DMS79 treated with DMSO at 0.1 percent for 48 hours (cell line): ENCODE results near the gene ASPSCR1.

Experiments used
- DNase-seq: peaks from one replicate; lab custom pipeline; 2025; lab: John Stamatoyannopoulos, UW

ASPSCR1 gene

DNA sequence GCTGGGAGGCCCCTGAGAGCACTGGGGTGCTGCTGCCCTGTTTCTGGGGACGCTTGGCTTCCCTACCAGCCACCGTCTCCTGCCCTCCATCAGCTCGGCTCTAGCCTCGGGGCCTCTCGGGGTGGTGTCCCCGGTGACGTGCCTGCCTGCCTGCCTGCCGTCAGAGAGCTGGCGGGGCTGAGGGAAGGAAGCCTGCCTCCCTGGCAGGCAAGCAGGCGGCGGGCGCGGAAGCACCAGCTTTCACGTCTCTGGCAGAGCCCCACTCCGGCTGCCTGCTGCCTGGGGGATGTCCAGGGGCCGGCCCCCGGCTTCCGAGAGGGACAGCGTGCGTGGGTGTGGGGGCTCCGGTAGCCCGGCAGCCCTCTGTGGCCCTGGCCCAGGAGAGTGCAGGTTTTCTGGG, 35.9 kb downstream of the ASPSCR1 start:
- DNase-seq = no peak

DNA sequence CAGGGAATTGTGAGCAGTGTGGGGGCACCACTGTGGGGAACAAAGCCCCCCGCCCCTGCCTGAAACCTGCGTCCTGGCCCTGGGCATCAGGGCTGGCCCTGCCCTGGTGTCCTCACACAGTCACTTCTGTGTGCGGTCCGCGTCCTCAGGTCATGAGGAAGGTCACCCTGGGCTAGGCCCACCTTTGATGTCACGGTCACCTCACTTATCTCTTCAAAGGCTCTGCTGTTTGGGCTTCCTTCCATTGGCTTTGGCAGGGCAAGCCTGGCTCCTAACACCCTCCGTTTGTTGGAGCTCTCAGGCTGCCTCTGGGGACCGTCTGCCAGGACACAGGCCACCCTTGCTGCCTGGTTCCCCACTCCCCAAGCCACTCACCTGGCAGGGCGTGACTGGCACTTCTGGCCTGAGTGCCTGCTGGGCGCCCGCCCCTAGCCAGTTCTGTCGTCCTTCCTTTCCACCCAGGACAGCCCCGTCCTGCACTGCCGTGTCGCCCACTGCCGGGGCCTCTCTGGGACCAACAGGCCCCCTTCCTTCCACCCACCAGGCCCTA, 36.4 kb downstream of the ASPSCR1 start:
- no peak for DNase-seq

DNA sequence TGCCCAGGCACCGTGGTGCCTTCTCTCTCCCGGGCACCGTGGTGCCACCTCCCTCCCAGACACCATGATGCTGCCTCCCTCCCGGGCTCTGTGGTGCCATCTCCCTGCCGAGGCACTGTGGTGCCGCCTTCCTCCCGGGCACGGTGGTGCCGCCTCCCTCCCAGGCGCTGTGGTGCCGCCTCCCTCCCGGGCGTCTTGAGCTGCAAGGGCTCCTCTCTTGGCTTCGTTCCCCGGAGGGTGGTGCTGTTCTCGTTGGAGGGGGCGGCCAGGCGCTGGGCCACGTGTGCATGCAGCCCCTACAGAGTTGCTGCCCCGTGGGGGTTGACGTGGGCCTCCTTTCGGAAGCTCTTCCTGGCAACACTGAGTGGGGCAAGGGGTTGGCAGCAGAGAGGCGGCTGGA, 37.0 kb downstream of the ASPSCR1 start:
- DNase-seq = no peak

DNA sequence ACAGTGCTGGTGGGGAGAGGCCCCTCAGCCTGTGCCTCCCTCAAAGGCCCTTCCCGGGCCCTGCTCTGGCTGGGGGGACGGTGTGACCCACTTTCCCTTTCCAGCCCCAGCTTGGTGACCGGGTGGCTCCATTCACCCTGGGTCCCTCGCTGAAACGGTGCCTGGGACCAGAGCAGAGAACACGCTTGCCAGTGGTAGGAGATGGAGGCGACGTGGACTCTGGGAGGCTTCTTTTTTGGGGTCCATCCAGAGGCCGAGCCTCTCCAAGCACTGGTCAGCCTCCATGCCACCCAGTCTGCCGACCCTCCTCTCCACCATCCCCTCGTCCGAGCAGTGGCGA, 37.5 kb downstream of the ASPSCR1 start:
- DNase-seq = no peak

DNA sequence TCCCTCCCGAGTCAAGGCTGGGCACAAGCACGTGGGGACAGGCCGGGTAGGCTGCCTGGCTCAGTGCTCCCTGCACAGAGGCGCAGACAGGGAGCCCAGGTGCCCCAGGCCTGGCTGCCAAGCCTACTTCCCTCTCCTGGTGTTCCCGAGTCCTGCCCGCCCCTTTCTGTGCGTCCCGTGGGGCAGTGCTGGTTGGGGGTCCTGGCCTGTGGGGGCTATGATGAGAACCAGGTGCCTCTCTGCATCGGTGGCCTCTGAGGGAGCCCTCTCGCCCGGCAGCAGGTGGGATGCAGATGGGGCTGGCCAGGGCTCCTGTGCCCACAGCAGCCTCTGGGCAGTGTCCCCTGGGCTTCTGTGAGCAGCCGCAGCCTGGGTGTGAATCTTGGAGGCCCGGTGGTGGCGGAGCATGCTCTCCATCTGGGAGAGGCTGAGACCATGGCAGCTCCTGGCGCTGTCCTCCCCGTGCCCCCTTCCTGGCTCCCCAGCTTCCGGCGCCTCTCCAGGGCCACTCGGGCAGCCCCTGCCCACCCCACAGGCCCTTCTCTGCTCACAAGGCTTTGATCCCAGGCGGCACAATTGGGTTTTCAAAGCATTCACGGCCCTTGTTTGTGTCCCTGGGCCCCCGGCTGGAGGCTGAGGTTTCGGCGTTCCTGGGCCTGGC, 38.0 kb downstream of the ASPSCR1 start:
- no peak for DNase-seq

DNA sequence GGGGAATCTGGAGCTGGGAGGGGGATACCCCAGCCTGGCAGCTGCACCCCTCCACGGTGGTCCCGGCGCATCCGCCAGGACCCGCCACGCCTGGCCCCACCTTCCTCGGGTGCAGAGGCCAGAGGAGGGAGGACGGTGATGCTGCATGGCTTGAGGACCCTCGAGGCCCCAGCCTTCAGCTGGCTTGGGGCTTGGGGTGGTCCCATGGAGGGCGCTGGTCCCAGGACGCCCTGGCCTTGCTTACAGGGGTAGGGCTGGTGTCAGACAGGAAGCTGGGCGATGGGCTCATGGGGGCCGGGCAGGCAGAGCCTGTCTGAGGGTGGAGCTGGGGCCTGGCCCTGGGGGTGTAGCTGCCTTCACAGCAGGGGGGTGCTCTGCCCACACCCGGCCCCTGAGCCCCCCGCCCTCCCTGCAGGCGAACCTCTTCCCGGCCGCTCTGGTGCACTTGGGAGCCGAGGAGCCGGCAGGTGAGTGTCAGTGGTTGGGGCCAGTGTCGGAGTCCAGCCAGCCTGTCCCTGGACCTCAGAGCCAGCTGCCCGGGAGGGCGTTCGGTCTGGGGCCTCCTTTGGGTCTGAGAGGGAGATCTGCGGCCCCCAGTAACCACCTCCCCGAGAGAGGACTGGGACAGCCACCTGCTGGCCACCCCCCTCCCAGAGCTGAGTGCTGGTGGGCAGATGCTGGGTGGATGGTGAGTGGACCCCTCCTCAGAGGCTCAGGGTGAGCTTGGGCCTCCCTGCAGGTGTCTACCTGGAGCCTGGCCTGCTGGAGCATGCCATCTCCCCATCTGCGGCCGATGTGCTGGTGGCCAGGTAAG, 38.8 kb downstream of the ASPSCR1 start:
- no peak for DNase-seq

DNA sequence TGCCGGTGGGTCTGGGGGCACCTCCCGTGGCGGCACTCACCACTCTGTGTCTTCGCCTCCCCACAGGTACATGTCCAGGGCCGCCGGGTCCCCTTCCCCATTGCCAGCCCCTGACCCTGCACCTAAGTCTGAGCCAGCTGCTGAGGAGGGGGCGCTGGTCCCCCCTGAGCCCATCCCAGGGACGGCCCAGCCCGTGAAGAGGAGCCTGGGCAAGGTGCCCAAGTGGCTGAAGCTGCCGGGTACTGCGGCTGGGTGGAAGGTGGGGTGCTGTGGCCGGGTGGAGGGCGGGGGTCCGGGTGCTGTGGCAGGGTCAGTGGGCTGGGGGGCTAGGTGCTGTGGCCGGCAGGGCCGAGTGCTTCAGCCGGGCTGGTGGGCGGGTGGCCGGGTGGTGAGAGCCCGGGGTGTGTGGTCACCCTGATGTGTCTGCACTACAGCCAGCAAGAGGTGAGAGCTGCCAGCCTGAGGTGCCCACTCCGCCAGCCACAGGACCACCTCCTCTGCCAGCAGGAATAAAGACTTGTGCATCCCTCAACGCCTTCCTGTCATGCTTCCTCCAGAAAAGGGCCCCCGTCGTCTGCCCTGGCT, 39.5 kb downstream of the ASPSCR1 start:
- DNase-seq = no peak

DNA sequence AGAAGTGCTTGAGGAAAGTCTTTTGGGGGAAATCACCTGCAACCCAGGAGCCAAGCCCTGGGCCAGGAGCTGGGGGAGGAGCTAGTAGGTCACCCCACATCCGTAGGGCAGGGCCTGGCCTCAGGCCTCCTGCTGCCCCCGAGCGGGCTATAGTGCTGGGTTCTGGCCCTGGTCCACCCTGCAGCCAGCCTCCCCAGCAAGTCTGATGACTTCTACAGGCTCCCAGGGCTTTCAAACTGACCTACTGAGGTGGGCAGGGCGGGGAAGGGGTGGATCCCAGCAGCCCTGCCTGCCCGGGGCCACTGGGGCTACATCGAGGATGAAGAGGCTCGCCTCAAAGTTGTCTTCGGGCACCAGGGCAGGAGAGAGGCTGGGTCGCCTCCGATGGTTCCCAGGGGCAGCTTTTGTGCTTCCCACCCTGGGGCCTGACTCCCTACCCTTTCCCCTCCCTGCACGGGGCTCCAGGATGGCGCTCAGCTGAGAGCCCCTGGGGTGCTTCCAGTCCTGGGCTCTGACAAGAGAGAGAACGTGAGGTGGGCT, 40.3 kb downstream of the ASPSCR1 start:
- no peak for DNase-seq

DNA sequence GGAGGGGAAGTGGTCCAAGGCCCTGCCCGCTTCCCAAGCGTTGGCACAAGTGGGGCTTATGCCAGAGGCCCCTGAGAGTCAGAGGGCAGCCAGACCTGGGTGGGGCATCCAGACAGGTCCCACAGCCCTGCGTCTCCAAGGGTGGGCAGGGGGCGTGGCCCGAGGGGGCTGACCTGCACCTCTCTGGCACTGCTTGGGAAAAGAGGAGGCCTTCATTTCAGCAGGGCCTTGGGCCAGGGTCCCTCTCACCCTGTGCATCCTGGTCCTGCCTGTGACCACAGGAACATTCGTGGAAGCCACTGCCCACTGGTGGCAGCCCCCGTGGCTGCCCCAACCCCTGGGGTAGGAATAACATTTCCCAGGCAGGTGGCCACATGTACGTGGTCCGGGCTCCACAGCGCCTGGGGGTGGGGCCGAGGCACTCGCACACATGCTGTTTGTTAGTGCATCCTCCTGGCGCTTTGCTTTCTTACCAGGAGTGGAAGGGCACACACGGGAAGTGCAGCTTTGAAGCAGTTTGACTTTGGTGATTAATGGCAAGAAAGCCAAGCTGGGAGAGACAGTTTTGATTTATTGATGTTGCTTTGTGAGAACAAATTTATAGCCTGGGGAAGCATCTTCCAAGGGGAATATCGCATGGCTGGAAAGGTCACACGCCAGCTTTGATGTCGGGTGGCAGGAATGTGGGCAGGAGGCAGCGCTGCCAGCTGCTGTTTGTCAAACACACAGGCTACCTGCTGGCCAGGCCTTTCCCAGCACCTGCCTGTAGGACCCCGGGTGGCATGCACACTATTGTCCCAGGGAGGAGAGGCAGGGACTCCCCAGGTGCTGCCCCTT, 40.9 kb downstream of the ASPSCR1 start:
- no peak for DNase-seq

DNA sequence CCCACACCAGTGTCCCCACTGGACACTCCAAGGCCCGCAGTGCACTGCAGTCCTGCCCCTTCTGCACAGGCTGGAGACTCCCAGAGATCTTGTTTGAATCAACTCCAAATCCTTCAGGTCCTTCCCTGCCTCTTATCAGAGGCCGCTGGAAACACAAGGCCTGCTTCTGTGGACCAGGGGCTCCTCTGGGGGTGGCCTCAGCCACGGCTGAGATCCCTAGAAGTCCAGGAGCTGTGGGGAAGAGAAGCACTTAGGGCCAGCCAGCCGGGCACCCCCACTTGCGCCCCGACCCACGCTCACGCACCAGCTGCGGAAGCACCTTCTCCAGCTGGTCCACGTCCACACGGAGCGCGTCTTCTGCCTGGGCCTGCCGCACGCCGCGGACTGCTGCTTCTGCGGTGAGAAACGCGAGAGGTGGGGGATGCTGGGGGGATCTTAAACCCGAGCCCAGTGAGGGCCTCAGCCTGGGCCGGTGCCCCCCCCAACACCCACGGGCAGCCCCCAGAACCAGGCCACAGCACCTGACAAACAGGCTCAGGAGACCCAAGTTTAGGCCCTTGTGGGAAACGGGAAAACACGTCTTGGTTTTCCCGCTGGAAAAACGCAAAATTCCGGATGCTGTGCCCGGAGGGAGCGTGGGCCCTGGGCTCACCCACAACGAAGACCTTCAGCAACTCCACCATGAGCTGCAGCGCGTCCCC, 41.7 kb downstream of the ASPSCR1 start:
- no peak for DNase-seq

DNA sequence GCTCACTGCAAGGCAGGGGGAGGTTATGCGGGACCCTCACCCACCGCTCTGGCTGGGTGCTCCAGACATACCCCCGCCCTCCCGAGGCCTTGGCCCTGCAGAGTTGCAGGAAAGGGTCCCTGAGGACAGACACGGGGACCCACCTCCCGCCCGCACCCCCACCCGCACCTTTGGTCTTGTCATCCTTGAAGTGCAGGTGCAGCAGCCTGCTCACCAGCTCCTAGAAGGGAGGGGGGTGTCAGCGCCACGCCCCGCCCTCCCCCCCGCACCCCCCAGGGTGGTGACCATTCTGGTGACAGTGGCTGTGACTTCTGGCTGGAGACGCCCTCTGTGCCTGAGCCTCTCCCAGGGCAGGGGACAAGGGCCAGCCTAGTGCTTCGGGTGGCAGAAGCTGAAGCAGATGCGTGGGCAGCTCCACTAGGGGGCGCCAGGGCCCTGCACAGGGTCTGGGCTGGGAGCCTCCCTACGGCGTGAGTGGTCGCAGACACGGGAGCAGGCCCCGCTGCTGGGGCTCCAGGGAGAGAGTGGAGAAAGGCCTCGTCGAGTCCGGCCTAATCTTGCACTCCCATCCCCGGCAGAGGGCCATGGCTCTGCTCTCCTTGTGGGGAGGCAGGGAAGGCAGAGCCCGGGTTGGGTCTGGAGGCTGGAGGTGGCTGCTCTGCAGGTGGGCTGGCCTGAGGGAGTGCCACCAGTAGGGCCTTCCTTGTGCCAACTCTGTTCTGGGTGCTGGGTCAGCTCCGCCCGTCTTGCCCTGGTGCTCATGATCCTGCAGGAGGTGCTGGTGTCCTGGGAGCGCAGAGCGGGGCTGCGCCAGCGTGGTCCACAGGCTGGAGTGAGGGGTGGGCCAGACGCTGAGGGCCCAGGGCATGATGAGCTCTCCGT, 42.5 kb downstream of the ASPSCR1 start:
- DNase-seq = no peak

DNA sequence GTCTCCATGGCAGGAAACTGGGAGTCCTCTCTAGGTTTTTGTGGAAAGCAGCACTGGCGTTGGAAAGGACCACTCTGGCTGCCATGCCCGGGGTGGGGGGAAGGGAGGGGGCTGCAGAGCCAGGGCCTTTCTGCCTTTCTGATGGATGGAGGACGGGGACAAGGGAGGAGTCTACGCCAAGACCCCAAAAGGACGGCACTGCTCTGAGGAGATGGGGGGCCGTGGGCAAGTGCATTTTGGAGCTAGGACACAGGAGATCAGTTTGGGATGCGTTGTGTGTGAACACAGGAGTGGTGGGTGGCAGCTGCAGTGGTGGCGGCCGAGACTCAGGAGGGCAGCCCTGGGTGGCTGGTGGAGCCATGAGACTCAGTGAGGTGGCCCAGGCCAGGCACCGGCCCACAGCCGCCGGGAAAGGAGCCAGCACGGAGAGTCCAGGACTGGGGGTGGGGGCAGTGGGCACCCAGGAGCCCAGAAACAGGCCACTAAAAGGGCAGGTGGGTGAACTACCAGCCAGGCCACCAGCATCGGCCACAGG, 43.2 kb downstream of the ASPSCR1 start:
- no peak for DNase-seq

DNA sequence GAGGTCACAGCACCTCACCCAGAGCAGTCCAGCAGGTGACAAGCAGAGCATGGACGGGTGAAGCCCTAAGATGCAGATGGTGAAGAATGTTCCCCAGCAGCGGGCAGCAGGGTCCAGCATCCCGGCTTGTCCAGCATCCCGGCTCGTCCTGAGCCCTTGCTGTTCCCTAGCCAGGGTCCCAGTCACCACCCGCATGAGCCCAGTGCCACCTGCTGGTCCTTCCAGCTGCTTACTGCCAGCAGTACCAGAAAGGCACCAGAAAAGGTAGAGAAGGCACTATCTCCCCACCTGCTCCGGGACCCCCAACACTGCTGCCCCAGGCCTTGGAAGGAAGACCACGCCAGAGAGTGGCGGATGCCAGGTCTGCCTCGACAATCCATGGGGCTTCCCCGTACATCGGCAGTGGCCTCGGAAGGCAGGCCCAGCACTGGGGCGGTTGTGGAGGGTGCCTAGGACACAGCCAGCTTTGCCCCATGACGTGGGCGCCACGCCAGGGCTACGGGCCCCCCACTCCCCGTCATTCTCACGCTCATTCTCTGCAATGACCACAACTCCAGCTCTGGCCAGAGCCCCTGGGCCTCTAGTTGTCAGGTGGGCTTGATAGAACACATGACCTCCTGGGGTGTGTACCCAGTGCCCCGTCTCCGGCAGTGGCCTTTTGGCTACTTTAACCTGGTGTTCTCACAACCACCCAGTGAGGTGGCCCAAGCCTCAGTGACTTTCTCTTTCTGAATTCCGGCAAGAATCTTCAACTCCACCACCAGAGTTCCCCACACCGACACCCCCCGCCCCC, 43.9 kb downstream of the ASPSCR1 start:
- DNase-seq = no peak

DNA sequence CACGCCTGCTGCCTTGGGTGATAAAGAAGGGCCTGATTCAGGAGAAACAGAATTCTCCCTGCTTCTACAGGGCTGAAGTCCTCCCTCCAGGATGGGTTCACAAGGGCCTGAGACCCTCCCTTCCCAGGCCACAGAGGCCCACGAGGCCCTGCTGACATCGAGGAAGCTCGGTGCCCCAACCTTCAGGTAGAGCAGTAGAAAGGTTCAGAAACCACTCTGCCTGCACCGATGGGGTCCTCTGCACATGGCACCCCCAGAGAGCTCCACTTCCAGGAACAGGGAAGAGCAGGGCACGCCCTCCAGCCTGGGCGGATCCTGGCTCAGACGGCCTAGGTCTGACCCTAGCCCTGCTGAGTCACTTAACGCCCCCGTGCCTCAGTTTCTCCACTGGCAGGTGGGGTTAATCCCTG, 44.5 kb downstream of the ASPSCR1 start:
- DNase-seq = no peak

DNA sequence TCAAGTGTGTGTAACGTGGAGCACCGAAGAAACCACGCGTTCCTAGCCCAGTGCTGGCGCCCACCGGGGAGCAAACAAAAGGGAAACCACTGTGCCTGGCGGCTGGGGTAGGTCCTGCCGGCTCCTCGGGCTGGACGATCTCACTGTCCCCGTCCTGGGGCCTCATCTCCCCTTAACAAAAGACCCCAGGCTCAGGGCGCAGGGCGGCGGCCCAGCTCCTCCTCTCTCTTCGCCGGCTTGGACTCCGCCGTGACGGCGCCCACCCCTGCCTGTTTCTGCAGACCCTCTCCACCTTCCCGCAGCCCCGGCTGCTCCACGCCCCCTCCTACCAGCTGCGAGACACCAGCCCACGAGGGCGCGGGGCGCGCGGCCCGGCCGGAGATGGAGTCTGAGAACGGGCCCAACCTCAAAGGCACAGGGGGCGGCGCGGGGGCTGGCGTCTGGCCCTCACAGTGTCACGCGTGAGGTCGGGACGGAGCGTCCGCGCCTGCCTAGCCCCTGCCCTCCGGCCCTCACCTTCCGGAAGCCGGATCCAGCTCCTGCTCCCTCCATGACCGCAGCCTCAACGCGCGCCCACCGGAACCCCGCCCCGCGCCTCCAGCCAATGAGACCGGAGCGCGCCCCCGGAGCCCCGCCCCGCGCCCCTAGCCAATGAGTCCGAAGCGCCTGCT, 45.0 kb downstream of the ASPSCR1 start, which contains the start of gene CENPX:
Gene CENPX, minus strand, starts transcription at position 569 of the 671 bp plus-strand sequence. Its CDS starts 17 bp downstream, at position 552.
- DNase-seq = no peak

DNA sequence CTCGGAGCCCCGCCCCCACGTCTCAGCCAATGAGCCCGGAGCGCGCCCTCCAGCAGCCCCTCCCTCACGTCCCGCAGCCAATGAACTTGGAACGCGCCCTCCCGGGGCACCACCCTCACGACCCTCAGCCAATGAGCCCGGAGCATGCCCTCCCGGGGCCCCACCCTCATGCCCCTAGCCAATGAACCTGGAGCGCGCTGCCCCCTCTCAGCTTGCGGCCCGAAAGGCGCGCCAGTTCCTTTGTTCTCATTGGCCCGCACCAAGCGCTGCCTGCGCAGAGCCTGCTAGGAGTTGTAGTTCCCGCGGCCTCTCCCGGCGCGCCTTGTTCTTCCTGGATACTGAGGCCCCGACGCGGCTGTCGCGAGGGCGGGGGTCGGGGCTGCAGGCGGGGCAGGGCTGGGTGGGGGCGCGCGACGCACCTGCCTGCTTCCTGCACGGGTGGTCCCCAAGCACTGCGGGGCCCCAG, 45.6 kb downstream of the ASPSCR1 start, which contains the start of gene LRRC45:
Gene LRRC45, plus strand, starts transcription at position 325 of the 466 bp plus-strand sequence. CDS start 339 bp downstream, outside the sequence.
- DNase-seq = peak; percentile 85

DNA sequence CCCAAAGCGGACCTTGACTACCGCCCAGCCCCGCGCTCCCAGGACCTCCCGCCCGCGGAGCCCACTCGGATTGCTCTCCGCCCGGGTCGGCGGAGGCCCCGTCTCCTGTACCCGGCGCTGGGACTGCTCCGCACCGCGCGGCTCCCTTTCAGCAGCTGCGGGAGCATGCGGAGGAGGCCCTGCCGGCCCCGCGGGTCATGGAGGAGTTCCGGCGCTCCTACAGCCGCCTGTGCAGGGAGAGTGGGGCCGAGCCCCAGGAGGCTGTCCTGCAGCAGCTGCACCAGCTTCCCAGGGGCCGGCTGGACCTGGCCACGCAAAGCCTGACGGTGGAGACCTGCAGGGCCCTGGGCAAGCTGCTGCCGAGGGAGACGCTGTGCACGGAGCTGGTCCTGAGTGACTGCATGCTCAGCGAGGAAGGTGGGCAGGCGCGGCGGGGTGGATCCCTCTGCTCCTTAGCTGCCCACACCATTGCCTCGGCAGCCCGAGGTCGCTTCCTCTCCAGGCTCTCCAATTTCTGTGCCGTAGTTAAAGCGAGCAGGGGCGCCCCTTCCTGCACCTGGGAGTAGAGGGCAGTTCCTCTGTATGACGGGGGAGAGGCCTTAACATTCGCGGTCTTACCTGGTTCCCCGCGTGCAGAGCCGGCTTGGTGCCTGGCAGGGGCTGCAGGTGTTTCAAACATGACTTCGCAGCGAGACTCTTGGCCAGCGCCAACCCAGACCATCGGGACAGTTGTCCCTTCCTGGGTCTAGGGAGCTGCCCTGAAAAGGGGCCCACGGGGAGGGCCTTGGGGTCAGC, 46.2 kb downstream of the ASPSCR1 start:
- DNase-seq = no peak
